NCI-H526 treated with DMSO at 0.1 percent for 48 hours (cell line): Measurements from ENCODE around the gene TBC1D10A.

Experiments used
- DNase-seq: peaks from one replicate; lab custom pipeline; 2025; lab: John Stamatoyannopoulos, UW

The TBC1D10A gene

GRCh38 chr22:30245985-30246813 lies 80.5 kb downstream of the TBC1D10A start, which contains the start of gene LIF:
LIF (minus strand) TSS chr22:30246759; CDS start chr22:30246695, 64 bp downstream.
- no peak for DNase-seq

- DNase-seq: no peak
These were observed 81.4 kb downstream of the TBC1D10A start for GRCh38 chr22:30245181-30245984.

GRCh38 chr22:30244641-30245040 lies 82.1 kb downstream of the TBC1D10A start:
- no peak for DNase-seq

- no peak for DNase-seq
These were observed 82.7 kb downstream of the TBC1D10A start for GRCh38 chr22:30244066-30244465.

DNA sequence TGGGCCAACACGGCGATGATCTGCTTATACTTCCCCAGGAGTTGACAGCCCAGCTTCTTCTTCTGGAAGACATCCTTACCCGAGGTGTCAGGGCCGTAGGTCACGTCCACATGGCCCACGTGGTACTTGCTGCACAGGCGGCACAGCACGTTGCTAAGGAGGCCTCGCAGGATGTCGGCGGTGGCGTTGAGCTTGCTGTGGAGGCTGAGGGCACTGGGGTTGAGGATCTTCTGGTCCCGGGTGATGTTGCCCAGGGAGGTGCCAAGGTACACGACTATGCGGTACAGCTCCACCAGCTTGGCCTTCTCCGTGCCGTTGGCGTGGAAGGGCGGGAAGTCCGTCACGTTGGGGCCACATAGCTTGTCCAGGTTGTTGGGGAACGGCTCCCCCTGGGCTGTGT lies 83.1 kb downstream of the TBC1D10A start:
- DNase-seq: no peak
